NCI-H226 (cell line): ENCODE results near the gene RABGAP1L.
A peak's percentile ranks its signal among the peaks of the same experiment; 100 is the strongest.

Experiments
- DNase-seq: peaks from one replicate; pipeline ENCODE4 v3.0.0-alpha.2; 2015

The RABGAP1L gene

GRCh38 chr1:174726880-174727585 is 567.7 kb downstream of the RABGAP1L start:
- no peak for DNase-seq

GRCh38 chr1:174734270-174734669 is 575.0 kb downstream of the RABGAP1L start:
- no peak for DNase-seq

GRCh38 chr1:174736831-174737230 is 577.5 kb downstream of the RABGAP1L start:
- no peak for DNase-seq

GRCh38 chr1:174740249-174740968 is 581.1 kb downstream of the RABGAP1L start:
- DNase-seq, result peak; percentile 50

- no peak for DNase-seq
Observed at GRCh38 chr1:174742805-174743653, 583.7 kb downstream of the RABGAP1L start.

- DNase-seq, result no peak
Observed at GRCh38 chr1:174743654-174744561, 584.6 kb downstream of the RABGAP1L start.

GRCh38 chr1:174744886-174745285 is 585.6 kb downstream of the RABGAP1L start:
- no peak for DNase-seq

GRCh38 chr1:174746024-174746808 is 586.9 kb downstream of the RABGAP1L start:
- no peak for DNase-seq

- no peak for DNase-seq
Observed at GRCh38 chr1:174747613-174748012, 588.3 kb downstream of the RABGAP1L start.

GRCh38 chr1:174748586-174748985 is 589.3 kb downstream of the RABGAP1L start:
- no peak for DNase-seq

- DNase-seq, result no peak
Observed at GRCh38 chr1:174753131-174753530, 593.8 kb downstream of the RABGAP1L start.

- no peak for DNase-seq
Observed at GRCh38 chr1:174761335-174761734, 602.0 kb downstream of the RABGAP1L start.

- DNase-seq, result no peak
Observed at GRCh38 chr1:174761901-174762585, 602.7 kb downstream of the RABGAP1L start.

GRCh38 chr1:174764191-174764590 is 604.9 kb downstream of the RABGAP1L start:
- DNase-seq, result no peak

GRCh38 chr1:174766727-174767126 is 607.4 kb downstream of the RABGAP1L start:
- no peak for DNase-seq

- DNase-seq, result no peak
Observed at GRCh38 chr1:174768516-174768915, 609.2 kb downstream of the RABGAP1L start.

- no peak for DNase-seq
Observed at GRCh38 chr1:174768949-174769348, 609.6 kb downstream of the RABGAP1L start.

- no peak for DNase-seq
Observed at GRCh38 chr1:174769961-174770549, 610.7 kb downstream of the RABGAP1L start.

- DNase-seq, result no peak
Observed at GRCh38 chr1:174775621-174776020, 616.3 kb downstream of the RABGAP1L start.

- no peak for DNase-seq
Observed at GRCh38 chr1:174777262-174777661, 617.9 kb downstream of the RABGAP1L start.

GRCh38 chr1:174785510-174785909 is 626.2 kb downstream of the RABGAP1L start:
- no peak for DNase-seq
